ENCODE measurements around the gene MROH9.

Gene MROH9

DNA sequence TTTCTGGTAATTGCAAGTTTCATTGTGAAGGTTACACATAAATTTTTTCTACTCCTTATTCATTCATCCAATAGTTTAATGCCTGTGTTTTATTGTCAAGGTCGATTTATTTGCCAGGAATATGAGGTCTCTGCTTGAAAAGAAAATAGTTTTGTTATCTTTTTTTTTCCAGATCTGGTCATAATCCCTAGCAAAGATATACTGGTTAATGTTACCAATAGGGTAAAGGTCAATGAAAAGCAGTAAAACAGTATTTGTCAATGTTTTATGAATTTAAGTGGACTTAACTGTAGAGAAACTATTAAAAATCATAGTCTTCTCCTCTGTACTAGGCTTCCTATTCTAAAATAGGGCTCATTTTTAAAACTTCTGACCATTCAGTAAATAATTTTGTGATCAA lies 147.3 kb downstream of the MROH9 start:
- no peak for DNase-seq

DNA sequence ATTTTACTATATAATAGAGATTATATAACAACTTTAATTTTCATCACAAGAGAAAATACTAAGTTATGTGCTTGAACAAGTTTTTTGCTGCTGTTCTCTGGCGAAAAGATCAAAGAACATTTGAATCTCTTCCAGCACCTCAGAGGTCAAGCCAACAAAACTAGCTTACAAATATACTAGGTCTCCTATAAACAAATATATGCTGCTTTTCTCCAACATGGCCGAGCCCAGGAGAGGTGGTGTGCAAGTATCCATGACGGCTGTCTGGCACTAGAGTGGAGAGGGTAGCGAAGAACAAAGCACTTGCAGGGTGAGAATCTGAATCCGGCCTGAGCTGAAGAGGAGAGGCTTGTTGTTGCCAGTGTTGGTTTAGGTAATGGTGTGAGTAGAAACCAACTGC lies 147.9 kb downstream of the MROH9 start:
- DNase-seq = no peak

DNA sequence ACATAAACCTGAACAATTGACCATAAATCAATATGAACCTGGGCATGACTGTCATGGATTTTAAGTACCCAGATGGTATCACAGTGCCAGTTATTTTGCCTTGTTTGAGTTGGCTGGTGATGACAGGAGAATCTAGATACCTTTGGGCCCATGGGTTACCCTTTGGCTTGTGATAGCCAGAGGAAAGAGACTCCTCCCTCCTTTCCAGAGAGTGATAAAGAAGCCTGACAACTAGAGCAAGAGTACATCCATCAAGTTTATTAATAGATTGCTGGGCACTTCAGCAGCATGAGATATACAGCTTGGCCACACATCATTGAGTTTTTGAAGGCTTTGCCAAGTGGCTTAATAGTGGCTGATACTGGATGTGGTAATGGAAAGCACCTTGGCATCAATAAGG lies 148.8 kb downstream of the MROH9 start:
- DNase-seq = no peak

DNA sequence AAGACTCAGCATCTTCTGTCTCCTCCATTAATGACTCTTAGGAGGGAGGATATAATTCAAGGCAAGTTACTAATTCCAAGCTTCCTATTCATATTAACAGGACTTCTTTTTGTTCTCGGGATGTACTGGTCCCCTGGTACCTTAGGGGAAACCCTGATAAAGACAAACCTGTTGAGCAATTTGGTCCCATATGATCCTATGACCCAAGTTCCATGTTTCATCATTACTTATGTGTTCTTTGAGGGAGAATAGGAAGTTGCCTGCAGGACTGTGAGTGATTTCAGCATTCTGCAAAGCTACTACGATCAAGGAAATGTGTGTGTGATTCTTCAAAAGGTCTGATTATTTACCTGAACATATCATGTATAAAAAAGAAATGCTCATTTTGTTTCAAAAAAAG lies 149.5 kb downstream of the MROH9 start:
- no peak for DNase-seq

DNA sequence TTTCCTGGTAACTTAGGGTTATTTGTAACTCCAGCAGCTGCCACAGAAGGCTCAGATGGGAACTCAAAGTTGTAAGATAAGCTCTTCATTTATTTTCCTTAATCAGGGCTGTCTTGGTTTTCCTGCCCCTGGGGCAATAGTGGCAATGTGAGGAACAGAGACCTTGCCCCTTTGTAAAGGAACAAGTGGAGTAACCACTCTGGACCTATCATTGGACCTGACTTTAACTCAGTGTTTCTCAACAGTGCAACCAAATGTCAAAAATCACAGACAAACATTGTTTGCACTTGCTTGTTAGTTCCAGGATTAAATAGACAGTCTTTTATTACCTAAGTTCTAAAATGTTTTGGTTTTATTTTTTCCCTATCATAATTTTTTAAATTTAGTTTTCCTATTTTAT lies 152.6 kb downstream of the MROH9 start:
- no peak for DNase-seq

DNA sequence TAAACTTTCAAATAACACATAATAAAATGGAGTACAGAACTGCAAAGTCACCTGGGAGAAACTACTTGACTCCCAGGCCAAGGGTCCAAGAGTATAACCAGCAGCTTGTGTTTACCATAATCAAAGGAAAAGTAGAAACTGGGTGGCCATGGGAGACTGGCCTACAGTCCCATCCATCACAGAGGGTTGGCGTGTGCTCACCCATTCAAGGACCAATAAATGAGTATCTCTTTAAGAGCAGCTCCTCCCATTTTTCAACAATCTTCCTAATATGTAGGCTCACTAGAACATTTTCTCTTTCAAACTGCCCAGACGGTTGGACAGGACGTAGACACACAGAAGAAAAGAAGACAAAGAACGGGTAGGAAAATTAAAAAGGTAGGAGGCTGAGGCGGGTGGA lies 155.3 kb downstream of the MROH9 start, which contains the start of gene FMO3:
Gene FMO3, plus strand, starts transcription at position 302 of the 400 bp plus-strand sequence. CDS start 1,754 bp downstream, outside the sequence.
- no peak for DNase-seq

DNA sequence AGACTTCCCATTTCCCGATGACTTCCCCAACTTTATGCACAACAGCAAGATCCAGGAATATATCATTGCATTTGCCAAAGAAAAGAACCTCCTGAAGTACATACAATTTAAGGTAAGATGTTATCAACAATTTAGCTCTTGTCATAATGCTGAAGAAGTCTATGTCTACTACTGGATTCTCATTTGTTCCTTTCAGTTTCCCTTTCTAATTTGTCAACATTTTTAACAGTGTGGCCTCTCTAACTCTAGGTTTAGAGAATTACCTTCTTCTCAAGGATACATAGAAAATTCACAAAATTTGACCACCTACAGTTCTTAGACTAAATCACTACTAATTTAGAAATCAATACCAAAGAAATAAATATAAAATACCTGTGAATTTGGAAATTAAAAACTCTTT lies 168.5 kb downstream of the MROH9 start:
- no peak for DNase-seq

DNA sequence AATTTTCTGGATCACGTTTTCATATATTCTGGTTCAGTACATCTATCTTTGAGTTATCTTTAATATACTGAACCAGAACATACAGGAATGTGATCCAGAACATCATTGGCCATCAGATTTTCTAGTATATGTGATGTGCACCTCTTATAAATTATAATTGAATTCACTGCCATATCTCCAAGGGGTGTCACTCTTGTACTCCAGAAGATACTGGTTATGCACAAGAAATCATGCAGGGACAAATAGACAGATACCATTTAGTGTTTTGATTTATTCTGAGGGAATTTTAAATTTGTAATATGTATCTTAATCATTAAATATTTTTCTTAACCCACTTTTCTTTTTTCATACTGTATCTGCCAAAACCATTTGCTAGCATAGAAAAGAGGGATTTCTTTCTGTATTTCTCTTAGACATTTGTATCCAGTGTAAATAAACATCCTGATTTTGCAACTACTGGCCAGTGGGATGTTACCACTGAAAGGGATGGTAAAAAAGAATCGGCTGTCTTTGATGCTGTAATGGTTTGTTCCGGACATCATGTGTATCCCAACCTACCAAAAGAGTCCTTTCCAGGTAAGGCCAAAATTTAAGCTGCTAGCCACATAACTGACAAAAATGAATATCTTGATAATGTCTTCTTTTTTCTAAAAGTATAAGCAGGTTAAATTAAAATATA lies 172.1 kb downstream of the MROH9 start:
- DNase-seq = no peak

DNA sequence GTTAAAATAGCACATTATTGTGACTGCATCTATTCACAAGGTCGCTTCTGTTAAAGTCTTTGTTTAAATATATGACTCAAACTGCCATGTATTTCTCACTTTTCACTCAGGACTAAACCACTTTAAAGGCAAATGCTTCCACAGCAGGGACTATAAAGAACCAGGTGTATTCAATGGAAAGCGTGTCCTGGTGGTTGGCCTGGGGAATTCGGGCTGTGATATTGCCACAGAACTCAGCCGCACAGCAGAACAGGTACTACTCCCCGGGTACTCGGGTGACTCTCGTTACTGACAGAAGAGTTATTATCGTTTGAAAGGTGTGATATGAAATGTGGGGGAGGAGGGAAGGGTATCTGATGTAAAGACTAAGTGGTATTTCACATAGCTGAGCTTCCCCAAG lies 172.6 kb downstream of the MROH9 start:
- DNase-seq = no peak

DNA sequence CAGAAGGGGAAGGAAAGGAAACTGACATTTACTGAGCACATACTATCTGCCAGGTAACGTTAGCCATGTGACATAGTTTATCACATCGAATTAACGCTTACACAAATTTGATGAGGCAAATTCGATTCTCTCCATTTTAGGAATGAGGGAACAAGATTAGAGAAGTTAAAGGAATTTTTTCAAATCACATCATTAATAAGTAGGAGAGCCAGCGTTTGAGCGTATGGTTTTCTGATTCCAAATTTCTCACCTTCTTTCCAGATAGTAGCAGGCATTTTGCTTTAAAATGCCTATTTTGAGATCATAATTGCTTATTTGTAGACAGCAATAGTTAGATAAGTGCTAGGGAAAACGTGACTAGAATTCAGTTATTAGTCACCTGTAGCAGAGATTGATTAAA lies 174.6 kb downstream of the MROH9 start:
- no peak for DNase-seq

DNA sequence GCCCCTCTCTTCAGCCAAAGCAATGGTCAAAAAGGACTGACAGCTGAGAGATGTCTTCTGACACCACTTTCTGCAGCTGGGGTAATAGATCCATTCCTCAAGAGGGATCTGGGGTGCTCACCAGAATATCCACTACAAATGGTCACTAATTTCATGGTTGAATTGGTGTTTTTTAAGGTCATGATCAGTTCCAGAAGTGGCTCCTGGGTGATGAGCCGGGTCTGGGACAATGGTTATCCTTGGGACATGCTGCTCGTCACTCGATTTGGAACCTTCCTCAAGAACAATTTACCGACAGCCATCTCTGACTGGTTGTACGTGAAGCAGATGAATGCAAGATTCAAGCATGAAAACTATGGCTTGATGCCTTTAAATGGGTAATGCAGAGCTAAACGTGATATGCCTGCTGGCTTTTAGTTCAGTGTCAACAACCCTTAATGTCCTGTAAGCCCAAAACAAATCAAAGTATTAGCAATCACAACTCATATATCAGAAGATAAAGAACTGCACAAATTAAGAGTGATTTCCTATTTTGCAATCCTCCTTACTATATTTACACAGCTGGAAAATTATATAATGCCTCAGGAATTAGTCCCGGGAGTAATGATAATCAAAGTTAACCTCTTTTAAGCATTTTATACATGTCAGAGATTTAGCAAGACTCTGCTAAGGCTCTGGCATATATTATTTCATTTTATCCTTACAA lies 175.4 kb downstream of the MROH9 start:
- DNase-seq = peak; percentile 65

DNA sequence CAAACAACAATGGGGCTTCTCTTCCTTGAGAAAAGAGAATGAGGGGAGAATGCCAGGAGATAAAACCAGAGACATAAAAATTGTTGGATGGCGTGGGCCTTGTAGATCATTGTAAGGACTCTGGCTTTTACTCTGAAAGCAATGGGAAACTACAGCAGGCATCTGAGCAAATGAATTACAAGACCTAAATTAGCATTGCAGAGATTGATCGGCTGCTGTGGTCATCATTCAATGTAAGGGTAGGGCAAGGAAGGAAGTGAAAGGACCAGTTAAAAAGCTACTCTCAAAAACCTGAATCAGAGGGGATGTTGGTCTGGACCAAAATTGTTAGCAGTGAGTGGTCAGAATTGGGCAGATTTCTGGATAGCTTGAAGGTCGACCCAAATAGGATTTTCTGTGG lies 176.8 kb downstream of the MROH9 start:
- no peak for DNase-seq

DNA sequence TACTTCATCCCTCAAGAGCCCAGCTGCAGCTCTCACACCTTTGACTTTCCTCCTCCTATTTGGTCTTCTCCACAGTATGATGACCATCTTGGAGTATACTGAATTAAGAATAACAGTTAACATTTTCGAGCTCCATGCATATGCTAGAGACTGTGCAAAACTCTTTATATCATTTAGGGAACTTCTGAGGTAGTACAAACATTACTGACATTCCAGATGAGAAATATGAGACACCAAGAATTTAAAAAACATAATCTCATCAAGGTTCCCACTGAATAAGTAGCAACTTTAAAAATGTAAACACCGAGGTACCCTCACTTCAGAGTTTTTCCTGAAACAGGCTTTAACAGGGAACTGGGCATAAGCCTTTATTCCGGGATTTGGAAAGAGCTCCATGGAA lies 178.0 kb downstream of the MROH9 start:
- peak; percentile 57 for DNase-seq
